GM21526 (cell line): ENCODE data around the gene SOBP.

ENCODE experiments used
- ATAC-seq: cut with Tn5 transposase; IDR thresholded peaks from one replicate; pipeline ENCODE4 v1.9.1; 2021; ENCODE audit warnings: moderate library complexity; ENCODE audit not compliant: unreplicated experiment, low FRiP score

Gene SOBP

GRCh38 chr6:107707346-107708275 is 217.7 kb downstream of the SOBP start:
- no peak for ATAC-seq

GRCh38 chr6:107708435-107708834 is 218.5 kb downstream of the SOBP start:
- no peak for ATAC-seq

- no peak for ATAC-seq
Measured at GRCh38 chr6:107709341-107709740, 219.4 kb downstream of the SOBP start.
